H1 (cell line): ENCODE measurements around the gene GRK5. TPM values are rescaled to one million over a fixed set of nuclear protein-coding genes. Genes with fewer than 3 reads are reported as not detected.

Source experiments
- CTCF ChIA-PET: fragments of 300-600 bp; sonication (Branson Sonifier 250); formaldehyde crosslinking; loops from one replicate; lab custom pipeline; 2021; ENCODE audit not compliant: partially characterized antibody; lab: Charles Lee
- POLR2A ChIA-PET: fragments of 300-600 bp; sonication (Branson Sonifier 250); formaldehyde crosslinking; loops from one replicate; lab custom pipeline; 2021; ENCODE audit warnings: inconsistent platforms; ENCODE audit not compliant: partially characterized antibody; lab: Charles Lee
- DNase-seq, 2 experiments: peaks; one replicate each; pipeline versions ENCODE4 v3.0.0 to v3.0.0-alpha.2; 2010 to 2022; ENCODE audit warnings: low spot score in 2 of 2, low read depth in 1 of 2, mixed read lengths in 1 of 2
- FAIRE-seq: peaks from 2 replicates; lab custom pipeline; 2011; peaks lifted over from hg19 to GRCh38; lab: Jason Lieb, UNC
- H2AFZ ChIP-seq: 2 replicates; pipeline ENCODE4 v1.8.1; 2012; ENCODE audit warnings: low read length, inconsistent platforms
- H2AK5ac ChIP-seq: 2 replicates; pipeline ENCODE4 v1.6.1; 2013; ENCODE audit warnings: low read depth, low read length
- H2BK120ac ChIP-seq: replicated peaks from 2 replicates; pipeline ENCODE3; 2013; ENCODE audit warnings: low read depth, low read length, inconsistent platforms
- H2BK12ac ChIP-seq: 2 replicates; pipeline ENCODE4 v1.6.1; 2013; ENCODE audit warnings: low read depth, low read length
- H2BK15ac ChIP-seq: 2 replicates; pipeline ENCODE4 v1.6.1; 2013; ENCODE audit warnings: low read length
- H2BK20ac ChIP-seq: 2 replicates; pipeline ENCODE4 v1.6.1; 2013; ENCODE audit warnings: low read length
- H2BK5ac ChIP-seq: 2 replicates; pipeline ENCODE4 v1.6.1; 2013; ENCODE audit warnings: low read depth, low read length
- H3K14ac ChIP-seq: 2 replicates; pipeline ENCODE4 v1.6.1; 2013; ENCODE audit warnings: inconsistent platforms; ENCODE audit not compliant: insufficient read length
- H3K18ac ChIP-seq: 2 replicates; pipeline ENCODE4 v1.6.1; 2013; ENCODE audit warnings: low read length; ENCODE audit errors: extremely low read depth
- H3K23ac ChIP-seq: 2 replicates; pipeline ENCODE4 v1.6.1; 2013; ENCODE audit warnings: inconsistent platforms; ENCODE audit not compliant: insufficient read length
- H3K23me2 ChIP-seq: 2 replicates; pipeline ENCODE4 v1.6.1; 2013; ENCODE audit warnings: low read depth, low read length
- H3K27ac ChIP-seq: 2 replicates; pipeline ENCODE4 v1.6.1; 2011; ENCODE audit warnings: low read depth, low read length, inconsistent platforms
- H3K27me3 ChIP-seq, 4 experiments: replicated peaks in 1 of 4; 1 replicate in 1 of 4; 2 replicates in 3 of 4; pipeline versions ENCODE4 v1.6.1 to v1.8.1; 2011 to 2013; ENCODE audit warnings: low read length in 3 of 4, mild to moderate bottlenecking in 3 of 4, inconsistent platforms in 2 of 4, mixed read lengths in 2 of 4, moderate library complexity in 1 of 4; ENCODE audit not compliant: control insufficient read depth in 3 of 4, insufficient read depth in 3 of 4; ENCODE audit errors: extremely low read depth in 1 of 4
- H3K36me3 ChIP-seq, 4 experiments: 2 replicates each; pipeline versions ENCODE4 v1.6.1 to v1.8.1; 2011 to 2013; ENCODE audit warnings: mild to moderate bottlenecking in 4 of 4, low read length in 3 of 4, moderate library complexity in 2 of 4, control low read depth in 1 of 4, inconsistent platforms in 1 of 4; ENCODE audit not compliant: insufficient read depth in 4 of 4, control insufficient read depth in 2 of 4
- H3K4ac ChIP-seq: replicated peaks from 2 replicates; pipeline ENCODE3; 2013; ENCODE audit warnings: low read length, low read depth, mixed read lengths, inconsistent platforms; ENCODE audit not compliant: insufficient read length
- H3K4me1 ChIP-seq, 4 experiments: replicated peaks in 1 of 4; 1 replicate in 1 of 4; 2 replicates in 3 of 4; pipeline versions ENCODE4 v1.6.1 to v1.8.1; 2011 to 2013; ENCODE audit warnings: low read length in 3 of 4, inconsistent platforms in 2 of 4, mixed read lengths in 1 of 4; ENCODE audit not compliant: insufficient read depth in 4 of 4, control insufficient read depth in 3 of 4
- H3K4me2 ChIP-seq, 2 experiments: 2 replicates each; pipeline versions ENCODE4 v1.6.1 to v1.8.1; 2011 to 2013; ENCODE audit warnings: low read depth in 2 of 2, low read length in 2 of 2, control low read depth in 1 of 2, inconsistent platforms in 1 of 2, mild to moderate bottlenecking in 1 of 2; ENCODE audit not compliant: insufficient read depth in 1 of 2
- H3K4me3 ChIP-seq, 4 experiments: fragments of 200-600, 300-600 bp in 1 of 4; sonication (generic), shearing (Covaris generic), sonication (Bioruptor Twin) in 1 of 4; 2 replicates each; pipeline versions ENCODE4 v1.5.1 to v1.8.1; 2011 to 2016; ENCODE audit warnings: low read length in 4 of 4, low read depth in 3 of 4, control low read depth in 2 of 4, inconsistent platforms in 2 of 4, mild to moderate bottlenecking in 2 of 4, mixed read lengths in 1 of 4, moderate library complexity in 1 of 4; ENCODE audit not compliant: insufficient read depth in 2 of 4; ENCODE audit errors: extremely low read depth in 1 of 4
- H3K56ac ChIP-seq: replicated peaks from 2 replicates; pipeline ENCODE3; 2013; ENCODE audit warnings: low read depth, mild to moderate bottlenecking, mixed read lengths, low read length, inconsistent platforms; ENCODE audit not compliant: insufficient read length
- H3K79me1 ChIP-seq: 2 replicates; pipeline ENCODE4 v1.6.1; 2013; ENCODE audit warnings: low read depth, low read length, control low read depth
- H3K79me2 ChIP-seq, 2 experiments: 2 replicates each; pipeline versions ENCODE4 v1.6.1 to v1.8.1; 2012 to 2013; ENCODE audit warnings: low read length in 2 of 2, mild to moderate bottlenecking in 2 of 2, inconsistent platforms in 1 of 2; ENCODE audit not compliant: insufficient read depth in 2 of 2, control insufficient read depth in 1 of 2
- H3K9ac ChIP-seq, 4 experiments: replicated peaks in 1 of 4; 1 replicate in 1 of 4; 2 replicates in 3 of 4; pipeline versions ENCODE4 v1.6.1 to v1.8.1; 2011 to 2013; ENCODE audit warnings: low read depth in 3 of 4, low read length in 3 of 4, control low read depth in 2 of 4, mild to moderate bottlenecking in 2 of 4, moderate library complexity in 2 of 4, inconsistent platforms in 1 of 4; ENCODE audit errors: extremely low read depth in 1 of 4
- H3K9me3 ChIP-seq, 2 experiments: 2 replicates each; pipeline versions ENCODE4 v1.6.1 to v1.8.1; 2012 to 2013; ENCODE audit warnings: mild to moderate bottlenecking in 2 of 2, moderate library complexity in 2 of 2, control low read depth in 1 of 2, inconsistent platforms in 1 of 2, low read depth in 1 of 2, low read length in 1 of 2, mixed read lengths in 1 of 2; ENCODE audit not compliant: insufficient read depth in 2 of 2
- H4K20me1 ChIP-seq, 2 experiments: replicated peaks in 1 of 2; 2 replicates each; pipeline versions ENCODE3 to v1.8.1; 2011 to 2013; ENCODE audit warnings: inconsistent platforms in 2 of 2, low read length in 2 of 2, mild to moderate bottlenecking in 1 of 2; ENCODE audit not compliant: insufficient read depth in 2 of 2, control insufficient read depth in 1 of 2
- H4K5ac ChIP-seq: 2 replicates; pipeline ENCODE4 v1.6.1; 2013; ENCODE audit warnings: low read length, low read depth, mixed read lengths, inconsistent platforms; ENCODE audit not compliant: insufficient read length
- H4K8ac ChIP-seq: 2 replicates; pipeline ENCODE4 v1.8.0; 2013; ENCODE audit warnings: mild to moderate bottlenecking, moderate library complexity, low read length, inconsistent platforms; ENCODE audit not compliant: insufficient read depth; ENCODE audit errors: extremely low read depth
- H4K91ac ChIP-seq: replicated peaks from 2 replicates; pipeline ENCODE3; 2013; ENCODE audit warnings: low read length, mixed read lengths, inconsistent platforms; ENCODE audit not compliant: insufficient read length
- ATF2 ChIP-seq: IDR thresholded peaks from 2 replicates; pipeline ENCODE4 v1.6.1; 2012; ENCODE audit warnings: low read length, inconsistent platforms
- ATF3 ChIP-seq: IDR thresholded peaks from 2 replicates; pipeline ENCODE4 v1.6.1; 2011; ENCODE audit warnings: low read depth, mild to moderate bottlenecking, low read length; ENCODE audit not compliant: insufficient read depth
- CHD1 ChIP-seq: IDR thresholded peaks from 2 replicates; pipeline ENCODE4 v1.6.1; 2012; ENCODE audit warnings: low read depth, low read length, improper control_type of control experiment
- CTBP2 ChIP-seq: IDR thresholded peaks from 2 replicates; pipeline ENCODE4 v1.7.0; 2011; ENCODE audit warnings: borderline replicate concordance, mild to moderate bottlenecking, moderate library complexity, mixed read lengths, low read length; ENCODE audit not compliant: insufficient read depth, insufficient read length
- EP300 ChIP-seq, 2 experiments: IDR thresholded peaks; 1 replicate in 1 of 2; 2 replicates in 1 of 2; pipeline ENCODE4 v1.6.1; 2011 to 2012; ENCODE audit warnings: low read depth in 2 of 2, low read length in 2 of 2, mild to moderate bottlenecking in 2 of 2, borderline replicate concordance in 1 of 2, inconsistent platforms in 1 of 2, moderate library complexity in 1 of 2
- GABPA ChIP-seq: IDR thresholded peaks from 2 replicates; pipeline ENCODE4 v1.6.1; 2011; ENCODE audit warnings: mild to moderate bottlenecking, low read length, moderate library complexity, borderline replicate concordance; ENCODE audit not compliant: insufficient read depth
- JUN ChIP-seq: IDR thresholded peaks from 2 replicates; pipeline ENCODE4 v1.6.1; 2011; ENCODE audit warnings: low read depth, mild to moderate bottlenecking, improper control_type of control experiment, low read length
- SAP30 ChIP-seq: fragments of 300-600 bp; sonication (generic); IDR thresholded peaks from 2 replicates; pipeline ENCODE4 v1.7.1; 2012; ENCODE audit warnings: low read length, moderate library complexity, mild to moderate bottlenecking, inconsistent platforms; ENCODE audit not compliant: insufficient read depth, insufficient replicate concordance
- SIX5 ChIP-seq: IDR thresholded peaks from 2 replicates; pipeline ENCODE4 v1.6.1; 2011; ENCODE audit warnings: mild to moderate bottlenecking, low read depth, low read length
- whole genome bisulfite sequencing, 2 experiments: shearing (Covaris generic) in 1 of 2; methylation state at CpG; one replicate each; pipeline versions ENCODE4 v1.1.6 to v1.1.7; 2013 to 2015; ENCODE audit warnings: low lambda C conversion rate in 2 of 2, mixed read lengths in 2 of 2, inconsistent platforms in 1 of 2, low coverage in 1 of 2, missing lambda C conversion rate in 1 of 2; ENCODE audit not compliant: insufficient replicate concordance in 2 of 2, insufficient coverage in 1 of 2, insufficient read length in 1 of 2; ENCODE audit errors: extremely low coverage in 1 of 2, missing lambda C conversion rate in 1 of 2; 5-methylcytosine and 5-hydroxymethylcytosine counted together
- polyA plus RNA-seq, 7 experiments: library from polyadenylated mRNA; depleted of rRNA in 3 of 7; stranded (reverse) in 5 of 7; unstranded in 2 of 7; fragments of >200 nt in 5 of 7; fragments of 200-250 nt in 2 of 7; gene quantifications; 1 replicate in 5 of 7; 2 replicates in 1 of 7; 4 replicates in 1 of 7; pipeline versions ENCODE4 v1.2.1 to v1.2.3, GENCODE V29; 2011 to 2013; ENCODE audit warnings: missing spikeins in 2 of 7, mixed read lengths in 2 of 7
- total RNA-seq: library from RNA; stranded (reverse); fragmentation: NEBNext Ultra II Directional; extraction: Animal tissue kit (Norgen Biotek cat#: 25700); gene quantifications from 2 replicates; pipeline ENCODE4 v1.2.1, GENCODE V29; 2021

GRK5 gene
- total and polyA plus RNA-seq, 2 of the 8 experiments (the other 6 are each of a cell fraction or from before 2014, with no cell fraction given) = 0.54 to 2.5 TPM

GRCh38 chr10:119478111-119478802 lies 270.9 kb downstream of the GRK5 start:
- no peak for FAIRE-seq
- Histone ChIP-seq H3K23ac (no peak overlapping the region), H2BK5ac (no peak overlapping the region), H2BK120ac (no peak overlapping the region), H3K79me2 (no peaks in the 10 kb centered on the region), H2BK15ac (no peak overlapping the region), H4K5ac (no peak overlapping the region), H4K20me1 (peaks cover 4 to 5% of the 10 kb centered on the region in 2 experiments), H3K4ac (no peak overlapping the region), H3K18ac (no peak overlapping the region), H2AK5ac (no peak overlapping the region), H4K8ac (no peak overlapping the region), H3K27me3 (peaks cover 48 to 89% (median 74%) of the 10 kb centered on the region in 4 experiments), H3K79me1 (no peaks in the 10 kb centered on the region), H3K4me3 (no peak overlapping the region), H2AFZ (no peak overlapping the region), H3K36me3 (no peaks in the 10 kb centered on the region), H3K14ac (no peak overlapping the region), H3K56ac (no peak overlapping the region), H3K27ac (no peak overlapping the region), H3K9ac (no peak overlapping the region), H4K91ac (no peak overlapping the region), H2BK20ac (no peak overlapping the region), H3K23me2 (peaks cover 2% of the 10 kb centered on the region; the same call in 1 of the 2 replicates), H2BK12ac (no peak overlapping the region), H3K4me1 (peaks cover 0 to 8% (median 2%) of the 10 kb centered on the region in 4 experiments; a peak in 3 of 7 replicates), H3K4me2 (no peak overlapping the region; a peak in 1 of 4 replicates), H3K9me3 (no peaks in the 10 kb centered on the region)
- WGBS, 2 experiments = 70% methylated on average over 8 of the region's 8 CpGs; no CpG with 5 or more reads in 1 of the 2 experiments
- POLR2A ChIA-PET = no interaction called here
- CTCF ChIA-PET = interaction anchor here (0.6 to 5.0 kb wide), 5 partner anchors 11 to 280 kb away, joined by 3 to 20 read pairs (median 8); no protein-coding TSS in a partner anchor
- no peak for DNase-seq
- TF ChIP-seq SIX5 (no peak), JUN (no peak), SAP30 (no peak), CHD1 (no peak), GABPA (no peak), ATF2 (no peak), ATF3 (no peak), EP300 (IDR thresholded peaks at IDR 0.05; ENCODE audit: borderline replicate concordance in 1 of 2, low read depth in 2 of 2, low read length in 2 of 2) (no peak), CTBP2 (no peak)
